ENCODE data around the gene UPK1B.

UPK1B gene

GRCh38 chr3:119176778-119177177 is 3.4 kb downstream of the UPK1B start:
- DNase-seq (ENCODE audit: low read depth in 2 of 2): no peak

- no peak for DNase-seq (ENCODE audit: low read depth in 2 of 2)
Measured at GRCh38 chr3:119177321-119177720, 3.9 kb downstream of the UPK1B start.

- DNase-seq (ENCODE audit: low read depth in 2 of 2): no peak
Measured at GRCh38 chr3:119181765-119182164, 8.4 kb downstream of the UPK1B start.

GRCh38 chr3:119184111-119184510 is 10.7 kb downstream of the UPK1B start:
- no peak for DNase-seq (ENCODE audit: low read depth in 2 of 2)

GRCh38 chr3:119184796-119185570 is 11.6 kb downstream of the UPK1B start:
- DNase-seq (ENCODE audit: low read depth in 2 of 2): no peak

- no peak for DNase-seq (ENCODE audit: low read depth in 2 of 2)
Measured at GRCh38 chr3:119187266-119187665, 13.9 kb downstream of the UPK1B start.

- no peak for DNase-seq (ENCODE audit: low read depth in 2 of 2)
Measured at GRCh38 chr3:119191800-119192199, 18.4 kb downstream of the UPK1B start.

- DNase-seq (ENCODE audit: low read depth in 2 of 2): no peak
Measured at GRCh38 chr3:119194237-119195150, 21.1 kb downstream of the UPK1B start.

- DNase-seq (ENCODE audit: low read depth in 2 of 2): no peak
Measured at GRCh38 chr3:119195151-119195476, 21.7 kb downstream of the UPK1B start.

GRCh38 chr3:119195911-119196310 is 22.5 kb downstream of the UPK1B start:
- DNase-seq (ENCODE audit: low read depth in 2 of 2): no peak

GRCh38 chr3:119205209-119205608 is 31.8 kb downstream of the UPK1B start:
- no peak for DNase-seq (ENCODE audit: low read depth in 2 of 2)

- DNase-seq (ENCODE audit: low read depth in 2 of 2): no peak
Measured at GRCh38 chr3:119205685-119206084, 32.3 kb downstream of the UPK1B start.

GRCh38 chr3:119206611-119207511 is 33.5 kb downstream of the UPK1B start:
- DNase-seq (ENCODE audit: low read depth in 2 of 2): no peak

GRCh38 chr3:119207512-119207875 is 34.1 kb downstream of the UPK1B start:
- no peak for DNase-seq (ENCODE audit: low read depth in 2 of 2)

GRCh38 chr3:119211193-119211592 is 37.8 kb downstream of the UPK1B start:
- DNase-seq (ENCODE audit: low read depth in 2 of 2): no peak

GRCh38 chr3:119211803-119212202 is 38.4 kb downstream of the UPK1B start:
- DNase-seq (ENCODE audit: low read depth in 2 of 2): no peak

GRCh38 chr3:119219069-119219468 is 45.7 kb downstream of the UPK1B start:
- no peak for DNase-seq (ENCODE audit: low read depth in 2 of 2)

- DNase-seq (ENCODE audit: low read depth in 2 of 2): no peak
Measured at GRCh38 chr3:119220198-119220597, 46.8 kb downstream of the UPK1B start.

- DNase-seq (ENCODE audit: low read depth in 2 of 2): no peak
Measured at GRCh38 chr3:119220970-119221667, 47.7 kb downstream of the UPK1B start.

GRCh38 chr3:119221779-119222320 is 48.5 kb downstream of the UPK1B start:
- DNase-seq (ENCODE audit: low read depth in 2 of 2): no peak

- no peak for DNase-seq (ENCODE audit: low read depth in 2 of 2)
Measured at GRCh38 chr3:119222391-119222790, 49.0 kb downstream of the UPK1B start.

All from stimulated activated CD8-positive, alpha-beta memory T cell treated with anti-CD3 and anti-CD28 coated beads, Interleukin-7, amount 100 ng/mL, for 4 hours (primary cell).